GM12874 (cell line): ENCODE measurements around the gene KLHL22.

Experiments used
- CTCF ChIP-seq: IDR thresholded peaks from 2 replicates; pipeline ENCODE4 v1.5.1; 2011; ENCODE audit warnings: low read depth, mild to moderate bottlenecking, control low read depth, low read length, moderate library complexity; ENCODE audit not compliant: insufficient read depth

KLHL22 gene

GRCh38 chr22:20405931-20406685 lies 89.5 kb downstream of the KLHL22 start:
- no peak for TF ChIP-seq CTCF

DNA sequence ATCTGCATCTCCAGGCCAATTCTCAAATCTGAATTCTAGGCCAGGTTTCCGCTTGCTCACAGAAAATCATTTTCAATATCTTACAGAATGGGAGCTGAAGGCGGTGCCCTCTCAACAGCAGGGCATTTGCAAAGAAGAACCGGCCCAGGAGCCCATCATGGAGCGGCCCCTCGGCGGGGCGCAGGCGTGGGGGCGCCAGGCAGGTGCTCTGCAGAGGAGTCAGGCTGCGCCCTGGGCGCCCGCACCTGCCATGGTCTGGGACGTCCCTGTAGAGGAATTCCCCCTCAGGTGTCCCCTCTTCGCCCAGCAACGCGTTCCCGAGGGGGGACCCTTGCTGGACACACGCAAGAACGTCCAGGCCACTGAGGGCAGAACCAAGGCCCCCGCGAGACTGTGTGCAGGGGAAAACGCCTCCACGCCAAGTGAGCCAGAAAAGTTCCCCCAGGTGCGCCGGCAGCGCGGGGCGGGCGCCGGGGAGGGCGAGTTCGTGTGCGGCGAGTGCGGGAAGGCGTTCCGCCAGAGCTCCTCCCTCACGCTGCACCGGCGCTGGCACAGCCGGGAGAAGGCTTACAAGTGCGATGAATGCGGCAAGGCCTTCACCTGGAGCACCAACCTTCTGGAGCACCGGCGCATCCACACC lies 90.2 kb downstream of the KLHL22 start:
- no peak for TF ChIP-seq CTCF

DNA sequence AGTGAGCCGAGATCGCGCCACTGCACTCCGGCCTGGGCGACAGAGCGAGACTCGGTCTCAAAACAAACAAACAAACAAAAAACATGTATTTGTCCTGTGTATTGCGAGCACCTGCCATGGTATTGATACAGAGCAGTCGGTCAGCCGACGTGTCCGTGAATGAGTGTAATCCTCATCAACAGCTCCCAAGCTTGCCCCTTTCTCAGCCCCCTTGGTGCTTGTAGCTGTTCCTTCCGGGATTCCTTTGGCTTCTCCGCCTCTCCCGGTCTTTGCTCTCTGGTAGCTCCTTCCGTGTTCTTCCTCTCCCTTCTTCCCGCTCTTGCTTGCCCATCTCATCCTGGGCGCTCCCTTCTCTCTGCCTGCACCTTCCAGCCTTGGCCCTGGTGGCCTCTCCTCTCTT lies 90.7 kb downstream of the KLHL22 start:
- no peak for TF ChIP-seq CTCF

DNA sequence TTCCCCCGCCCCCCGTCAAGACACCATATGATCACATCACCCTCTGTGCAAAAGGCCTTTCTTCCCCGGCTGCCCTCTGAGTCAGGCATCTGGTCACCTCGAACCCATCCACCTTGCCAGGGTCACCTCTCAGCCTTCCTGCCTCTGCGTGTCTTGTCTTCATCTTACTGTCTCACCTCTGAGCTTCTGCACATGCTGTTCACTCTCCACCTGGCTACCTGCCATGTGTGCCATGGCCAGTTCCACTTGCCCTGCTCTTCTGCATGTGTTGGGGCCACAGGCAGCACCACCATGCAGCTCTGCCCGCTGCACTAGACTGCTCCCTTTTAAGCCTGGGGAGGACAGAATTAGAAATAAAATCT lies 91.8 kb downstream of the KLHL22 start:
- no peak for TF ChIP-seq CTCF

- TF ChIP-seq CTCF = no peak
Observed at GRCh38 chr22:20402960-20403778, 92.4 kb downstream of the KLHL22 start.

- TF ChIP-seq CTCF = no peak
Observed at GRCh38 chr22:20401376-20402014, 94.1 kb downstream of the KLHL22 start.

GRCh38 chr22:20400606-20401375 lies 94.8 kb downstream of the KLHL22 start:
- no peak for TF ChIP-seq CTCF
